Testis (tissue), 2 donors: ENCODE data around the gene CAMTA2.

Experiments used
- CTCF ChIP-seq, 3 experiments: fragments of 450-650 bp in 2 of 3; fragments of 200-600 bp in 1 of 3; sonication (generic) in 1 of 3; IDR thresholded peaks; one replicate each; pipeline ENCODE4 v1.5.1; 2016 to 2019; ENCODE audit warnings: antibody characterized with exemption in 3 of 3, mild to moderate bottlenecking in 2 of 3, moderate library complexity in 1 of 3
- POLR2A ChIP-seq: fragments of 450-650 bp; IDR thresholded peaks from one replicate; pipeline ENCODE4 v1.6.1; 2017; ENCODE audit warnings: antibody characterized with exemption, mild to moderate bottlenecking, moderate library complexity

GRCh38 chr17:5032865-5033264 lies 45.4 kb upstream of the CAMTA2 start:
- TF ChIP-seq CTCF (IDR thresholded peaks at IDR 0.05) (no peak), POLR2A (no peak)
